HUES48 (cell line): ENCODE results near the gene C2CD3.

Experiments used
- H3K27ac ChIP-seq: one replicate; pipeline ENCODE4 v1.7.0; 2013; ENCODE audit warnings: low read depth, low read length, inconsistent platforms
- H3K27me3 ChIP-seq: 2 replicates; pipeline ENCODE4 v1.6.1; 2013; ENCODE audit warnings: mild to moderate bottlenecking, low read length; ENCODE audit not compliant: control insufficient read depth, insufficient read depth
- H3K36me3 ChIP-seq: 2 replicates; pipeline ENCODE4 v1.6.1; 2013; ENCODE audit warnings: low read length; ENCODE audit not compliant: control insufficient read depth, insufficient read depth
- H3K4me1 ChIP-seq: 2 replicates; pipeline ENCODE4 v1.6.1; 2013; ENCODE audit warnings: mild to moderate bottlenecking, low read length; ENCODE audit not compliant: control insufficient read depth, insufficient read depth
- H3K4me3 ChIP-seq: 2 replicates; pipeline ENCODE4 v1.5.1; 2013; ENCODE audit warnings: mild to moderate bottlenecking, low read depth, low read length
- H3K9ac ChIP-seq: 2 replicates; pipeline ENCODE4 v1.6.1; 2013; ENCODE audit warnings: mild to moderate bottlenecking, low read depth, low read length, moderate library complexity
- H3K9me3 ChIP-seq: 2 replicates; pipeline ENCODE4 v1.6.1; 2013; ENCODE audit warnings: low read length; ENCODE audit not compliant: control insufficient read depth, insufficient read depth

Gene C2CD3

DNA sequence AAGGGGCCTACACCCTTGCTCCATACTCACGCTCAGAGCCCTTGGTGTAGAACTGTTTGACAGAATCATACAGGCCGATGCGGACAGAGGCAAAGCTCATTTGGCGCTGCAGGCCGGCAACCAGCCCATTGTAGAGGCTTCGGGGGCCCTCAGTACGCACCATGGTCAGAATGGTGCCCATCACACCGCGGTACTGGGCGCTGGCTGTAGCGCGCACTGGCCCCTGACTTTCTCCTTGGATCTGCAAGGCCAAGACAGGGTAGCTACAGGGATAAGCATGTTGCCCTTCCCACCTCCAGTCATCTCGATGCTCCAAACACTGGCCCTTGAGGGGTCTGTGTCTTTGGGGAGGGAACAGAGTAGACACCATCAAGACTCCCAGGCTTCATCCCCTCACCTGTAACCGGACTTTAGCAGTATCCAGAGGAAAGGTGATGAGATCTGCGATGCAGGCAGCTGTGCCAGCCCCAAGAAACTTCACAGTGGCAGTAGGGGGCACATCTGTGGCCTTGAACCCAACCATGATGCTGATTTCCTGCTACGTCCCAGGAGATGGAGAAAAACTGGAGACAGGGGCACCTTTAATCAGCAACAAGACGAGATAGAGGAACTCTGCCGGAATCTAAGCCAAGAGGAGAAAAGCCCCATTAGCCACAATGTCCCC, 192.8 kb downstream of the C2CD3 start:
- no peaks in the 10 kb centered on the region for H3K27me3 ChIP-seq
- no peak overlapping the region for H3K4me3 ChIP-seq
- H3K4me1 ChIP-seq: peaks cover 13% of the 10 kb centered on the region
- no peak overlapping the region for H3K9ac ChIP-seq
- H3K27ac ChIP-seq: no peak overlapping the region
- peaks cover 77% of the 10 kb centered on the region for H3K36me3 ChIP-seq
- H3K9me3 ChIP-seq: no peaks in the 10 kb centered on the region

- H3K27ac ChIP-seq: no peak overlapping the region
- no peak overlapping the region for H3K9ac ChIP-seq
- no peaks in the 10 kb centered on the region for H3K27me3 ChIP-seq
- H3K9me3 ChIP-seq: no peaks in the 10 kb centered on the region
- H3K4me1 ChIP-seq: peaks cover 13% of the 10 kb centered on the region
- H3K36me3 ChIP-seq: peaks cover 77% of the 10 kb centered on the region
- no peak overlapping the region for H3K4me3 ChIP-seq
Measured at GRCh38 chr11:73976451-73977151, 194.2 kb downstream of the C2CD3 start.

GRCh38 chr11:73975479-73975757, 195.4 kb downstream of the C2CD3 start:
- Histone ChIP-seq H3K9ac (no peak overlapping the region), H3K4me1 (peaks cover 8% of the 10 kb centered on the region)

GRCh38 chr11:73974604-73975478, 196.0 kb downstream of the C2CD3 start:
- Histone ChIP-seq H3K9me3 (no peaks in the 10 kb centered on the region), H3K27me3 (no peaks in the 10 kb centered on the region), H3K4me1 (peaks cover 2% of the 10 kb centered on the region), H3K36me3 (peaks cover 61% of the 10 kb centered on the region), H3K9ac (no peak overlapping the region), H3K27ac (no peak overlapping the region), H3K4me3 (no peak overlapping the region)

More at GRCh38 chr11:73975479-73975757, 195.4 kb downstream of the C2CD3 start:
- H3K4me3 ChIP-seq: no peak overlapping the region
- no peaks in the 10 kb centered on the region for H3K27me3 ChIP-seq
- H3K27ac ChIP-seq: no peak overlapping the region
- no peaks in the 10 kb centered on the region for H3K9me3 ChIP-seq
- H3K36me3 ChIP-seq: peaks cover 67% of the 10 kb centered on the region

GRCh38 chr11:73972620-73973449, 198.0 kb downstream of the C2CD3 start:
- H3K36me3 ChIP-seq: peaks cover 42% of the 10 kb centered on the region
- no peak overlapping the region for H3K27ac ChIP-seq
- H3K27me3 ChIP-seq: no peaks in the 10 kb centered on the region
- no peak overlapping the region for H3K4me3 ChIP-seq
- H3K9me3 ChIP-seq: no peaks in the 10 kb centered on the region
- no peaks in the 10 kb centered on the region for H3K4me1 ChIP-seq
- H3K9ac ChIP-seq: no peak overlapping the region

GRCh38 chr11:73972187-73972586, 198.6 kb downstream of the C2CD3 start:
- Histone ChIP-seq H3K9ac (no peak overlapping the region), H3K9me3 (no peaks in the 10 kb centered on the region), H3K4me1 (no peaks in the 10 kb centered on the region), H3K4me3 (no peak overlapping the region), H3K27me3 (no peaks in the 10 kb centered on the region), H3K36me3 (peaks cover 35% of the 10 kb centered on the region), H3K27ac (no peak overlapping the region)

- peaks cover 26% of the 10 kb centered on the region for H3K36me3 ChIP-seq
- no peak overlapping the region for H3K9ac ChIP-seq
- no peaks in the 10 kb centered on the region for H3K27me3 ChIP-seq
- no peaks in the 10 kb centered on the region for H3K9me3 ChIP-seq
- H3K27ac ChIP-seq: no peak overlapping the region
- no peaks in the 10 kb centered on the region for H3K4me1 ChIP-seq
- H3K4me3 ChIP-seq: no peak overlapping the region
Measured at GRCh38 chr11:73971175-73971719, 199.6 kb downstream of the C2CD3 start.

DNA sequence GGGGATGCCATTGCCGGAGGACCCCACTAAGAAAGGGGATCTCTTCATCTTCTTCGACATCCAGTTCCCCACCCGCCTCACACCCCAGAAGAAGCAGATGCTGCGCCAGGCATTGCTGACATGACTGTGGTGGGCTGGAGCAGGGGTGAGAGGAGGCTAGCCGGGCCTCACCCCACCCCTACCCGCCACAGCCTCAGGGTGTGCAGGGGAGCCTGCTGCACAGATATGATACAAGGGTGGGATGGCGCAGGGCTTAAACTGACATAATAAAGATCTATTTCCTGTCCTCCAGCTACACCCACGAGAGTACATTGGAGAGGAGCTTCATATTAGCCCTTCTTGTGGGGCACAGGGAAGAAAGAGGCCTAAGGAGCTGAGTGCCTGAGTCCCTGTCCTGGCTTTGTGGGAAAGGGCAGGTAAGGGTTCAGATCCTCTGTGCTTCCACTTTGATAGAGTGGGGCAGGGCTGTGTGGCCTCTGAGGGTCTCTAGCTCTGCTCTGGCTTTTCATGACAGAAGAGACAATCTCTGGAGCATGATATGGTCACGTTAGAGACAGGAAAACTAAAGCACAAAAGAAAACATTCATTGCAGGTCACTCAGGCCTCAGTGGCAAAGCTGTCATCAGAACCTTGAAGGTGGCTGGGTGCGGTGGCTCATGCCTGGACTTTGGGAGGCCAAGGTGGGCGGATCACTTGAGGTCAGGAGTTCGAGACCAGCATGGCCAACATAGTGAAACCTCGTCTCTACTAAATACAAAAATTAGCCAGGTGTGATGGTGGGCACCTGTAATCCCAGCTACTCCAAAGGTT, 200.6 kb downstream of the C2CD3 start:
- no peaks in the 10 kb centered on the region for H3K4me1 ChIP-seq
- H3K36me3 ChIP-seq: peaks cover 15% of the 10 kb centered on the region
- no peaks in the 10 kb centered on the region for H3K27me3 ChIP-seq
- H3K9me3 ChIP-seq: no peaks in the 10 kb centered on the region
- H3K27ac ChIP-seq: no peak overlapping the region
- no peak overlapping the region for H3K9ac ChIP-seq
- H3K4me3 ChIP-seq: no peak overlapping the region

DNA sequence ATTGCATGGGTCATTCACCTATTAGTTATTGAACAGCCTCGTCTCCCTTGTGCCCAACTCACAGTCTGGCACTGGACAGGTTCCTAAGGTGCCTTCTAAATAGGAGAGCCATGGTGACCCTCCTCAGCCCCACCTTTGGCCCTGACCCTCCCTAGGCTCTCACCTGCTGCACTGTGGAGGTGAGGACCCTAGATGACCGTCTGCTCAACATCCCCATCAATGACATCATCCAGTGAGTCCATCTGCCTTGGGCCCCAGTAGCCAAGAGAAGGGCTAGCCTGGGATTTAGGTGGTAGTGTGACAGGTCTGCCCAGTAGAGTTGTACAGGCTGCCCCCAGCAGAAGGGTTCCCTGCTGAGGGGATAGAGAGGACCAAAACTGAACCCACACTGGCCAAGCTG, 201.7 kb downstream of the C2CD3 start:
- no peaks in the 10 kb centered on the region for H3K27me3 ChIP-seq
- no peaks in the 10 kb centered on the region for H3K9me3 ChIP-seq
- H3K27ac ChIP-seq: no peak overlapping the region
- no peak overlapping the region for H3K9ac ChIP-seq
- H3K4me3 ChIP-seq: no peak overlapping the region
- H3K4me1 ChIP-seq: no peaks in the 10 kb centered on the region
- peaks cover 4% of the 10 kb centered on the region; the same call in 1 of the 2 replicates for H3K36me3 ChIP-seq
